HG02610 (cell line): ENCODE results near the gene TKTL1.
"Not testable (repeated sequence)": the region's sequence is repeated elsewhere in the genome, so short reads cannot be mapped to it uniquely, and the experiment has no call there.

Experiments
- ATAC-seq: cut with Tn5 transposase; IDR thresholded peaks from one replicate; pipeline ENCODE4 v1.9.1; 2021; ENCODE audit warnings: mild to moderate bottlenecking, moderate library complexity; ENCODE audit not compliant: unreplicated experiment

The TKTL1 gene, protein sequence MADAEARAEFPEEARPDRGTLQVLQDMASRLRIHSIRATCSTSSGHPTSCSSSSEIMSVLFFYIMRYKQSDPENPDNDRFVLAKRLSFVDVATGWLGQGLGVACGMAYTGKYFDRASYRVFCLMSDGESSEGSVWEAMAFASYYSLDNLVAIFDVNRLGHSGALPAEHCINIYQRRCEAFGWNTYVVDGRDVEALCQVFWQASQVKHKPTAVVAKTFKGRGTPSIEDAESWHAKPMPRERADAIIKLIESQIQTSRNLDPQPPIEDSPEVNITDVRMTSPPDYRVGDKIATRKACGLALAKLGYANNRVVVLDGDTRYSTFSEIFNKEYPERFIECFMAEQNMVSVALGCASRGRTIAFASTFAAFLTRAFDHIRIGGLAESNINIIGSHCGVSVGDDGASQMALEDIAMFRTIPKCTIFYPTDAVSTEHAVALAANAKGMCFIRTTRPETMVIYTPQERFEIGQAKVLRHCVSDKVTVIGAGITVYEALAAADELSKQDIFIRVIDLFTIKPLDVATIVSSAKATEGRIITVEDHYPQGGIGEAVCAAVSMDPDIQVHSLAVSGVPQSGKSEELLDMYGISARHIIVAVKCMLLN

DNA sequence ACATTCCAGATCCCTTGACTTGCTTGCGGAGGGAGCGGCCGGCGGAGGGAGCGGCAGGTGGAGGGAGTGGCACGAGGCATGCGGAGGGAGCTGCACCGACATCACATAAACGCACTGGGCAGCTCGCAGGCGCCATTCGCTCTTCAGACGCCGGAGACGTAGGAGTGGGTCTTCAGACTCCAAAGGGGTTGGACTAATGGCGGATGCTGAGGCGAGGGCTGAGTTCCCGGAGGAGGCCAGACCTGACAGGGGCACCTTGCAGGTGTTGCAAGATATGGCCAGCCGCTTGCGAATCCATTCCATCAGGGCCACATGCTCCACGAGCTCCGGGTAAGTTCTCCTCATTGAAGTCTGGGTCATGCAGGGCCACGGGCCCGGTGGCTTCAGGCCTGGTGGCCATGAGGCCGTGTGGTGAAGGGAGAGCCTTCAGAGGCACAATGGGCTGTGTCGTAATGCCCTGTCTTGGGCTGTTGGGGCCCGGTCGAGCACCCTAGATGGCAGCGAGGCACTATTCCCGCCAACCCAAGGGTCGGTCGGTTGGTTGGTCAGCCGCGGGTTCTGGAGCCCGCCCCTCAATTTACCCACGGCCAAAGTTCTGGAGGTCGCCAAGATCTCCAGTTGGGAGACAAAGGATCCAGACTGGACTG lies at the start of gene TKTL1:
Gene TKTL1, plus strand, starts transcription at position 132 of the 647 bp plus-strand sequence. Its CDS starts 65 bp downstream, at position 197.
- ATAC-seq = no peak

DNA sequence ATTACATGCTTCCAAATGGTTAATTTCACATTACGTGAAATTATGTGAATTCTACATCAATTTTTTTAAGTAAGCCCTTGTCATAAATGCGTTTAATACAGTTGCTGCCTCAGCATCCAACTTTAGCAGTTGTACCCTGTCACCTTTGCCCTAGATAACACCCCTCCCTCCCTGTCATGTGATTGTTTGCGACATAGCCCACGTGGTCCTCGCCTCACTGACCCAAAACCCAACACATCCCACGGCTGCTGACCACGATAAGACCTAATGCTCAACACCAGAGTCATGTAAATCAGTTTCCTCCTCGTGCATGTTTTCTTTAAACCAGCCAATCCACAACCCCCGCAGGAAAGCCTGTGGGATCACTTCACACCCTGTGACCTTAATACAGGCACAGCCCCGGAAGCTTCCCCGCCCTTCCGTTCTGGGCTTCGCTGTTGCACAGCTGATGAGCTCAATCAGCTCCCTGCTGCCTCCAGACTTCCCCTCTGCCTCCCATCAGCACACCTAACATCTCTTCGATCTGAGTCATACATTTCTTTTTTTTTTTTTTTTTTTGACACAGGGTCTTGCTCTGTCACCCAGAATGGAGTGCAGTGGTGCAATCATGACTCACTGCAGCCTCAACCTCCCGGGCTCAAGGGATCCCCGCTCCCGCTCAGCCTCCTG lies 48.1 kb upstream of the TKTL1 start:
- peak; percentile 50 for ATAC-seq

DNA sequence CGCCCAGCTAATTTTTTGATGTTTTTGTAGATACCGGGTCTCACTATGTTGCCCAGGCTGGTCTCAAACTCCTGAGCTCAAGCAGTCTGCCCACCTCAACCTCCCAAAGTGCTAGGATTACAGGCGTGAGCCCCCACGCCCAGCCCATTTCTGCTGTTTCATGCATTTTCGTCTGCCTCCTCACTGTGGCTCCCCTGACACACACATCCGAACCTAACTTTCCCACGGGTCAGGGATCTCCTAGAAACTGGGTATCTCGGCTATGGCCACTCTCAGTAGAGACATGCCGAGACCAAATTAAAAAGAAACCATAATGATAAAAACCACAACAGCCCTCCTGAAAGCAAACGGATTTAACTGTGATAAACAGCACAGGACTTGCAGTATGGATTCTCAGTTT lies 47.5 kb upstream of the TKTL1 start:
- not testable (repeated sequence) for ATAC-seq

DNA sequence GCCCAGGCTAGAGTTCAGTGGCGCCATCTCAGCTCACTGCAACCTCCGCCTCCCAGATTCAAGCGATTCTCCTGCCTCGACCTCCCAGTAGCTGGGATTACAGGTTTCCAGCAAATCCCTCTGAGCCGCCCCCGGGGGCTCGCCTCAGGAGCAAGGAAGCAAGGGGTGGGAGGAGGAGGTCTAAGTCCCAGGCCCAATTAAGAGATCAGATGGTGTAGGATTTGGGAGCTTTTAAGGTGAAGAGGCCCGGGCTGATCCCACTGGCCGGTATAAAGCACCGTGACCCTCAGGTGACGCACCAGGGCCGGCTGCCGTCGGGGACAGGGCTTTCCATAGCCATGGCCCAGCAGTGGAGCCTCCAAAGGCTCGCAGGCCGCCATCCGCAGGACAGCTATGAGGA lies 38.3 kb upstream of the TKTL1 start, which contains the start of gene OPN1MW3:
Gene OPN1MW3, plus strand, starts transcription at position 301 of the 400 bp plus-strand sequence. Its CDS starts 38 bp downstream, at position 339.
- not testable (repeated sequence) for ATAC-seq

DNA sequence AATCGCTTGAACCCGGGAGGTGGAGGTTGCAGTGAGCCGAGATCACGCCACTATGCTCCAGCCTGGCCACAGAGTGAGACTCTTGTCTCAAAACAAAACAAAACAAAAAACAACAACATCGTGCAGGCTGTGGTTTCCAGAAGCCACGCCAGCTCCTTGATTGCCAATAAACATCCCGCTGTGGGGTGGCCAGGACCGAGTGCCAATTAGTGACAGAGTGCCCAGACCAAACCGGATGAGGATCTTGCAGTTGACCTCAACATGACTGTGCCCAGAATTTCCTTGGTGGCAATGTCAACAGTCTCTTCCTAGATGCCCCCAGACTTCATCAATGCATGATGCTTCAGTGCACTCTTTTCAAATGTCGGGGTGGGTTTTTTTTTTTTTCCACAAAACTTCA lies 36.9 kb upstream of the TKTL1 start:
- ATAC-seq = not testable (repeated sequence)

DNA sequence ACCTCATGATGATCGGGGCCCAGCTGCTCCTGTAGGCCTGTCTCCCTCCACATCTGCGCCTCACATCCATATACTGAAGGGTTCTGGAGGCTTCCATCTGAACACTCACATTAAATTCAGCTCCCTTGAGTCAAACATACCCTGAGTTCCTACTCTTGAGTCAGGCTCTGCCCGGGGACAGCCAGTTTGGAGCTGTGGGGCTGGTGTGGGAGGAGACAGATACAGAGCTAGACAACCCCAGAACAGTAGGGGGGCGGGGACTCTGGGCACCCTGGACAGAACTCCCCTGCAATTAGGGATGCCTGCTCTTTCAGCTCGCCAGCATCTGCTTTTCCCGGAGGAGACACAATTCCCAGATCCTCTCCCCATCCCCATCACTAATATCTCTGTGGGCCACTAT lies 32.5 kb upstream of the TKTL1 start:
- not testable (repeated sequence) for ATAC-seq

DNA sequence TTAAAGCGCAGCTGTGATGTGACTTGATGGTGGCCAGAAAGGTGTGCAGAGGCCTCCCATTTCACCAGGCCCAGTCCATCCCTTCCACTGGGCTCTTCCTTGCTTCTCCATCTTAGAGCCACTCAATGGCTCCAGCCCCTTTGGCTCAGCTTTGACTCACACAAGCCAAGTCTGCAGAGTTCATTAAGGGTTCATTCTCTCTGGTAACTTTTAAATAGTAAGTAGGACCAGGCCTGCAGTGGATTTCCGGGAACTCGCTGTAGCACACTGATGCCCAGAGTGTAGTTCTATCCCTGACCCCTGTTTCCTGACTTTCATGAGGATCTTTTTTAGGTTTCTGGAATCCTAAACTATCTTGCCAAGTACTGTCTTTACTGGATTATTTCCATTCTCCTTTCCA lies 26.4 kb upstream of the TKTL1 start:
- ATAC-seq = not testable (repeated sequence)

DNA sequence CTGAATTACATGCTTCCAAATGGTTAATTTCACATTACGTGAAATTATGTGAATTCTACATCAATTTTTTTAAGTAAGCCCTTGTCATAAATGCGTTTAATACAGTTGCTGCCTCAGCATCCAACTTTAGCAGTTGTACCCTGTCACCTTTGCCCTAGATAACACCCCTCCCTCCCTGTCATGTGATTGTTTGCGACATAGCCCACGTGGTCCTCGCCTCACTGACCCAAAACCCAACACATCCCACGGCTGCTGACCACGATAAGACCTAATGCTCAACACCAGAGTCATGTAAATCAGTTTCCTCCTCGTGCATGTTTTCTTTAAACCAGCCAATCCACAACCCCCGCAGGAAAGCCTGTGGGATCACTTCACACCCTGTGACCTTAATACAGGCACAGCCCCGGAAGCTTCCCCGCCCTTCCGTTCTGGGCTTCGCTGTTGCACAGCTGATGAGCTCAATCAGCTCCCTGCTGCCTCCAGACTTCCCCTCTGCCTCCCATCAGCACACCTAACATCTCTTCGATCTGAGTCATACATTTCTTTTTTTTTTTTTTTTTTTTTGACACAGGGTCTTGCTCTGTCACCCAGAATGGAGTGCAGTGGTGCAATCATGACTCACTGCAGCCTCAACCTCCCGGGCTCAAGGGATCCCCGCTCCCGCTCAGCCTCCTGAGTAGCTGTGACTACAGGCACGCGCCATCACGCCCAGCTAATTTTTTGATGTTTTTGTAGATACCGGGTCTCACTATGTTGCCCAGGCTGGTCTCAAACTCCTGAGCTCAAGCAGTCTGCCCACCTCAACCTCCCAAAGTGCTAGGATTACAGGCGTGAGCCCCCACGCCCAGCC lies 10.9 kb upstream of the TKTL1 start:
- peak; percentile 66 for ATAC-seq

DNA sequence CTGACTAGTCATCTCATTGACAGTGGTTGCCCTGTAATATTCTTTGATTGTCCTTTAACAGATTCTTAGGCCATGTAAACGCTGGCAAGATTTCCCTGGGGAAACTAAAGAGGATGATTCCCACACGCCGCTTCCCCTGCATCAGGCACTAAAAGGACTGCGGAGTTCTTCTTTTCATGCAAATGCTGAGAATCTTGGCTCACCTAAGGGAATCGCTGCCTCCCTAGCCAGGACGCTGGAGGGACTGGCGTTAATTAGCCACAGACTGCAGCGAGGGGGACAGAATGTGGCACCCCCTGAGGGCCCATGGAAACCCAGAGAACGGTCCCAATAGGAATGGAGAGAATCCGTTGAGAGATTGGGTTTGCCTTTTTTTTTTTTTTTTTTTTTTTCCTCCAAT lies 9.2 kb upstream of the TKTL1 start:
- not testable (repeated sequence) for ATAC-seq

DNA sequence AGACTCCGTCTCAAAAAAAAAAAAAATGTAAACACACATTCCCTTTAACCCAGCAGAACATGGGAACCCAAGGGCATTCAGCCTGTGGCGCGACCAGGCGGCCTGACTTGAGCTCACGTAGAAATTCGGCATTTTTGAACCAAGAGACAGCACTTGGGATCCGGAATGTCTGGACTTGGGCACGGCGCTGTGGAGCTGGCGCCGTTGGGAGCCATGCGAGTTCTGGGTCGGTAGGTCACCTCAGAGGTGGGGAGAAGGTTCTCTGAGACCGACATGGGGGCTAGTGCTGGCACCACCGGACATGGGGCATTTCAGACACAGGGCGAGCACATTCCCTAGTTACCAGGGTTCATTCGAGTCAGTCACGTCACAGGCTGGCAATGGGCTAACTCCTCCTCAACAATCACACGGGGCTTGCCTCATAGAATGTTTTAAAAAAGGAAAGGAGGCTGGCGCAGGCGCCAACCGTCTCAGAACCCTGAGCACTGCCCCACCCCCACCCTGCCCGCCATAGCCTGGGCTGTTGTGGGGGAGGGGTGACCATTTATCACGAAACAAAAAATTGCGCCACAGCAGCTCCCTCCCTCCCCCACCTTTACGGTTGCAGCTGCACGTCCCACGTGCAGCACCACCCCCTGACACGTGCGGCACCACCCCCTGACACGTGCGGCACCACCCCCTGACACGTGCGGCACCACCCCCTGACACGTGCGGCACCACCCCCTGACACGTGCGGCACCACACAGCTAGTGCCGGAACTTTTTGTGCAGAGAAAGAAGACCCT lies 612 bp upstream of the TKTL1 start, which contains the start of gene TEX28:
Gene TEX28, minus strand, starts transcription at position 334 of the 784 bp plus-strand sequence. CDS start 3,007 bp downstream, outside the sequence.
- no peak for ATAC-seq

DNA sequence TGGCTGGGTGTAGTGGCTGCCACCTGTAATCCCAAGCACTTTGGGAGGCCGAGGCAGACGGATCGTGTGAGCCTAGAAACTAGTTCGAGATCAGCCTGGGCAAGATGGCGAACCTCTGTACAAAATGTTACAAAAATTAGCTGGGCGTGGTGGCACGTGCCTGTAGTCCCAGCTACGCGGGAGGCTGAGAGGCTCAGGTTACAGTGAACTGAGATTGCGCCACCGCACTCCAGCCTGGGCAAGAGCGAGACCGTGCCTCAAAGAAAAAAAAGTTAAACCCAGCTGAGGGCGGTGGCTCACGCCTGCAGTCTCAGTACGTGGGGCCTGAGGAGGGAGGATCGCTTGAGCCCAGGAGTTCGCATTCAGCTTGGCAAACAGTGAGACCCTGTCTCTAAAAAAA lies 1.1 kb downstream of the TKTL1 start:
- ATAC-seq = no peak

DNA sequence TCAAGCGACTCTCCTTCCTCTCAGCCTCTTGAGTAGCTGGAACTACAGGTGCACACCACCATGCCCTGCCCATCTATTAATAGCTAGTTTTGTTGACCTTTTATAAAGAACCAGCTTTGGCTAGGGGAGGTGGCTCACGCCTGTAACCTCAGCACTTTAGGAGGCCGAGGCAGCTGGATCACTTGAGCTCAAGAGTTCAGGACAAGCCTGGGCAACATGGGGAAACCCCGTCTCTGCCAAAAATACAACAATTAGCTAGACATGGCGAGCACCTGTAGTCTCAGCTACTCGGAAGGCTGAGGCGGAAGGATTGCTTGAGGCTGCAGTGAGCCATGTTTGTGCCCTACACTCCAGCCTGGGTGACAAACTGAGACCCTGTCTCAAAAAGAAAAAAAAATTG lies 2.7 kb downstream of the TKTL1 start:
- ATAC-seq = peak; percentile 45

DNA sequence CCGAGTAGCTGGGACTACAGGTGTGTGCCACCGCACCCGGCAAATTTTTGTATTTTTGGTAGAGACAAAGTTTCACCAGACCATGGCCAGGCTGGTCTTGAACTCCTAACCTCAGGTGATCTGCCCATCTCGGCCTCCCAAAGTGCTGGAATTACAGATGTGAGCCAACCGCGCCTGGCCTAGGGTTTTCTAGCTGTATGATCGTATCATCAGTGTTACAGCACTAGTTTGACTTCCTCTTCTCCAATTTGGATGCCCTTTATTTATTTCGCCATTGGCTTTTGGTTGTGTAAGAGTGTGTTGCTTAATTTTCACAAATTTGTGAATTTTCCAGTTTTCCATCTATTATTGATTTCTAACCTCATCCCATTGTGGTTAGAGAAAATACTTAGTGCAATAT lies 5.2 kb downstream of the TKTL1 start:
- no peak for ATAC-seq

DNA sequence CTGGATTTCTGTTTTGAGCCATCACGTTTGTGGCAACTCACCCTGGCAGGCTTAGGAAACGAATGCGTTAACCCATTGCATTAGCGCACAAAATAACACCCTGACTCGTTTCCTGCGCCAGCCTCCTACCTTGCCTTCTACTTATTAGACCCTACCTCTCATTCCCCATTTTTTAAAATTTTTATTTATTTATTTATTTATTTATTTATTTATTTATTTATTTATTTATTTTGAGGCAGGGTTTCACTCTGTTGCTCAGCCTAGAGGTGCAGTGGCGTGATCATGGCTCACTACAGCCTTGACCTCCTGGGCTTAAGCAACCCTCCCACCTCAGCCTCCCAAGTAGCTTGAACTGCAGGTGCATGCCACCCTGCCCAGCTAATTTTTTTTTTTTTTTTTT lies 7.4 kb downstream of the TKTL1 start:
- not testable (repeated sequence) for ATAC-seq

DNA sequence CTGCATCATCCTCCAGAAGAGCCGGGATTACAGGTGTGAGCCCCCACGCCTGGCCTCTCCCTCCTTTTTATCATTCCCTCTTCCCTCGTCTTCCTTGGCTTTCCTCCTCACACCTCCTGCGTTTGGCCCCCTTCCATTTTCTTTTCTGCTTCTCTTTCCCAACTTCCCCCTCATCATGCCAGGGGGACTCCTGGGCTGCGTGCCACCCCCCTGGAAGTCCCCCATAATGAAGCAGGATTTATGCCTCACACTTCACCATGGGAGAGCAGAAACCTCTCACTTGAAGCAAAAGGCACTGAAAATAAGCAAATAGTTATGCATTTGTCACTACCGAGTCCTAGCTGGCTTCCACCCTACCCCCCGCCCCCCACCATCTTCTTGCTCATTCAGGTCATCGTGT lies 7.9 kb downstream of the TKTL1 start:
- no peak for ATAC-seq

DNA sequence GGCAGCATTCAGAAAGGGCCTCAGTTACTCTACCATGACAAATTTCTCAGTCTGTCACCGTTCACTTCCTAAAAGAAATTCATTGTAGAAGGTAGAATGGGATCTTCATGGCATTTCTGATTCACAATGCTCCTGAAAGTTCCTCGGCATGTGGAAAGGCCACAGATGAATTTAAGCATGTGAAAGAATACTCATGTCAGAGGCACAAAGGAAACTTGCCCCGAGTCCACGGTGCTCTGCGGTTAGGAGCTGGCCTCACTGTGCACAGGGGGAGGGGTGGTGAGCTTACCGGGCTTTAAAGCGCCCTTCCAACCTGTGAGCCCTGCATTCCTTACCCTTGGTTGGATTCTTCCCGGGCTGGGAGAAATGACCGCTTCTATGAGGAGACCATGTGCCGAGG lies 9.3 kb downstream of the TKTL1 start:
- no peak for ATAC-seq

DNA sequence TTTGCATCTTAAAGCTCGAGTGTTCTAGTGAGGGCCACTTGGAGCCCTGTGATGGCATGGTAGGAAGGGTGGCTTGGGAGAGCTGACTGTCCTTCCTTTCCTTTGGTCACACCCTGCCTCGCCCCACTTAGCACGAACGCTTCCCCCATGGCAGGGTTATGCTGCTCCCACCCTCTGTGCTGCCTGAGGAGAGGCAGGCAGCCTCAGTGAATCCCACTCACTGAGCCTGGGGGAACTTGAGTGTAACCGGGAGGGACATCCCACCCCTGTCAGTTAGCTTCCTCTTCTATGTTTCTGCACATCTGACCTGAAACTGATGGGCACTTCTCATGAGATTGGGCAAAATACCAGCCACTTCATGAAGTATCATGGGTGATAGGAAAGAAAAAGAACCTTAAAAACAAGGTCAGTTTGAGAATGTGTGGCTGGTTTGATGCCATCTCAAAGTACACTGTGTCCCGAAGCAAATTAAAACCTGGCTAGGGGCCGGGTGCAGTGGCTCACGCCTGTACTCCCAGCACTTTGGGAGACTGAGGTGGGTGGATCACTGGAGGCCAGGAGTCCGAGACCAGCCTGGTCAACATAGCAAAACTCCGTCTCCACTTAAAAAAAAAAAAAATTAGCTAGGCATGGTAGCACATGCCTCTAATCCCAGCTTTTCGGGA lies 10.1 kb downstream of the TKTL1 start:
- ATAC-seq = no peak

DNA sequence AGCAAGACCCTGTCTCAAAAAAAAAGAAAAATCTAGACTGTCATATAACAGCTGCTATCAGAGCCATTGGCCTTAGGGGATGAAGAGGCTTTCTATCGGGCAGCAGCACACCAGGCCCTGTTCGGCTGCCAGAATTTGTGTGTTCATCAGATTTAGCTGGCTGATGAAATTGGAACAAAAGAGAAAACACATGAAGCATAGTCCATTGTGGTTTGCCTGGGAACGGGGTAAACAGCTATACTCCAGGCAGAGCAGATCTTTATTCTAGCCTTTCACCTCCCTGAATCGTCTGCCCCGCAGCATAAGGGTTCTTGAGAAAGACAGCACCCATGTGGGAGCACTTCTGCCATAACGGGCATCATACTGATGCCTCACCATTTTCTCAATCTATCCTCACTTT lies 11.6 kb downstream of the TKTL1 start:
- ATAC-seq = no peak
